Inflammatory macrophage (primary cell): Measurements from ENCODE around the gene HDAC4.

Experiments used
- DNase-seq, 2 donors: peaks; one replicate each; pipeline ENCODE4 v3.0.0-alpha.2; 2020 to 2022

HDAC4 gene

DNA sequence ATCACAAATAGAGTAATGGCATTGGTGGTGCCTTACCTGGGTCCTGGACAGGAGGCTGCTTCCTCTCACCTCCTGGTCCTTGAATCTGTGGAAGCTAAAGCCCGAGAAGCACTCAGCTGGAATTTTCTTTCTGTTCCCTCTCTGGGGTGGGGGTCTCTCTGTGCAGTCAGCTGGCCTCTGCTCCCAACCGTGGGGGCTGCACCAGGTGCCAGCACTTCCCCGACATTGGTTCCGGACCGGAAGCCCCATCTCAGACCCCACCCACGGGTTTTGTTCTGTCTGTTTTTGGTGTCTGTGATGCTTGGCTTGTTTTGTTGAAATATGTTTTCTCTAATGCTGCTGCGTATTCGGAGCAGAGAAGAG is 398.2 kb downstream of the HDAC4 start:
- DNase-seq, result no peak

GRCh38 chr2:239001794-239002193 is 399.0 kb downstream of the HDAC4 start:
- DNase-seq, result no peak

DNA sequence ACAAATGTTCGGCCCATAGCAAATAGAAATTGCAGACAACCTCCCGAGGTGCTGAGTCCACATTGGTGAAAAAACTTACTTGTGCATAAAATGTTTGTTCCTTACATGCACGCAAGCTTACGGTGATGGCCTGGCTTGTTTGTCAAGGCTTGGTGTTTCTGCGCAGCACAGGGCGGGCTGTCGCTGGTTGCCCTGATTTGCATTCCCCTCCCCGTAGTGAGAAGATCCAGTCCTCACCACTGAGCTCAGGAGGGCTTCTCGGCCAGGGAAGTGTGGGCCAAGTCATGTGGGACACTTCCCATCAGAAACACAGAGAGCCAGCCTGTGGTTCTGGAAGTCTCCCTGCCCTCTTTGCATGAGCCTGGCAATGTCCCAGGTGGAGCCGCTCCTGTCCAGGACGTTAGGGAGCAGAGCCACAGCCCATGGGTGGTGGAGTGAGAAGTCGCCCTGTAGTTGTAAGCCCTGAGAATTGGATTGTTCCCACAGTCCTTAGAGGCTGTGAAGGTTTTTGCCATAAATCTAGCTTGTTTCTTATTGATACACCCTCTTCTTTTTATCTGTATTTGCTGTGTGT is 400.2 kb downstream of the HDAC4 start:
- no peak for DNase-seq

DNA sequence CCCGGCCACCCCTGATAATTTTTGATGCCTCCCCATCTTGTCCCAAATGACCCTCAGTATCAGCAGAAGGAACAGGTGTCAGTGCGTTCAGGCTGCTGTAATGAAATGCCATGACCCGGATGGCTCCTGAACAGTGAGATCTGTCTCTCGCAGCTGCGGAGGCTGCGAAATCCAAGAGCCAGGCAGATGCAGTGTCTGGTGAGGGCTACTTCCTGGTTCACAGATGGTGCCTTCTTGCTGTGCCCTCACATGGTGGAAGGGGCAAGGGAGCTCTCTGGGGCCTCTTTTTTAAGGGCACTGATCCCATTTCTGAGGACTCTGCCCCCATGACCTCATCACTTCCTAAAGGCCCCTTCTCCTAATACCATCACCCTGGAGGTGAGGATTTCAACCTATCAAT is 400.7 kb downstream of the HDAC4 start:
- no peak for DNase-seq

DNA sequence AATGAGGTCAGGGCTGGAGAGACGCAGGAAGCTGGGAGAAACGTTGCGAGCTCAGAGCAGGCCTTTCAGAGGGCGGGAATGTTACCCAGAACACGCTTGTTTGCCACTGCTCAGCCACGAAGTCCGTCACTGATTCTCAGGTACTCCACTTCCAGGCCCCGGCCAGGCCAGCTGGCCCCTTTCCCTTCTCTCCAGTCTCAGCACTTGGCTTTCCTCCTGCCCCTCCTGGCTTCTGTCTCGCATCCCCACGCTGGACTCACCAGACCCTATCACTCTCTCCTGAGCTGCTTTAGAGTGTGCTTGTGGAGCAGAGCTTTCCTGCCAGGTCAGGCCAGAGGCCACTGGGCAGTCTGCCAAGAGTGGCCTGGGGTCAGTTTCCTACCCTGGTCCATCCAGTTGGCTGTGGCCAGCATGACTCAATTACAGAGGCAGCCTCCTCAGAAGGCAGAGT is 401.5 kb downstream of the HDAC4 start:
- no peak for DNase-seq

DNA sequence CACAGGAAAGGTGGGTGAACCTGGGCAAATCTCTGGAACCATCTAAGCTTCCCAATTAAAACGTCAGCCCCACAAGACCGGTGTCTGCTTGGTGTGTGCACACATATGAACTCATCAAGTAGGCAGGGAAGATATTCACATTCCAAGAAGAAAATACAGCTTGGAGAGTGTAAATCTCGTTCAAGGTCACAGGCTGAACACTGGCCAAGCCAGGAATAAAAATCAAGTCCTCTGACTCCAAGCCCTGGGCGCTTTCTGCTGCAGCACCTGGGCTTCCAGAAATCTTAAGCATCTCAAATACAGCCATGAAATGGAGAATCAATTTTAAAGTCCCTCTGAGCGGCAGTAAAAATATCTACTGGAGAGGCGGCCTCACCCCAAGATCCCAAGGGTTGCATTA is 402.0 kb downstream of the HDAC4 start:
- DNase-seq, result no peak
